Measurements from ENCODE around the gene LRWD1.

DNA sequence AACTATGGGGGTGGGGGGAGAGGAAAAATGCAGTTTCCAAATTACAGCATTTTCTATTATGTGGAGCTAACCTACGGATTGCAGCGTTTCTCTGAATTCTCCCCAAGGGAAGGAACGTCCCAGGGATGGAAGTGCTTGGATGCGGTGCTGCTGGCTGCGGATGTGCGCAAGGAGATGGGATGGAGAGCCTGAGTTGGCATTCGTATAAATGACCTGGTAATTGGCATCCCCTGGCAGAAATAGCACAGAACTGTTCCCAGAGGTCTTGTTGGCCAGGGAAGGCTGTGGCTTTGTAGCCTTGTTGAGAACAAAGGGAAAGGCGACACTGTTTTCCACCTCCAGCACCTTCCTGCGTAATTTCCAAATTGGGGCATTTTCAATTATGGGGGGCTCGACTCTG lies 28.7 kb upstream of the LRWD1 start:
- TF ChIP-seq EZH2 (IDR thresholded peaks at IDR 0.05; ENCODE audit: borderline replicate concordance, low read depth, low read length, poor library complexity, severe bottlenecking), result no peak
- no peak for TF ChIP-seq CTCF (conservative IDR thresholded peaks at IDR 0.05; ENCODE audit: low read depth, low read length)

Measured in A673 (cell line).